Embryonic facial prominence (tissue), 1 donor: Measurements from ENCODE around the gene ADGRE1.
"Not testable (repeated sequence)": the region's sequence is repeated elsewhere in the genome, so short reads cannot be mapped to it uniquely, and the experiment has no call there.

Experiments used
- DNase-seq: peaks from one replicate; pipeline ENCODE4 v3.0.0-alpha.2; 2016; ENCODE audit errors: extremely low spot score

ADGRE1 gene

GRCh38 chr19:6887316-6887715 lies at the start of gene ADGRE1:
ADGRE1 (plus strand) TSS chr19:6887579; CDS start chr19:6887609, 30 bp downstream.
- DNase-seq: no peak

GRCh38 chr19:6838062-6838655 lies 49.2 kb upstream of the ADGRE1 start:
- DNase-seq: no peak

GRCh38 chr19:6842871-6843607 lies 44.3 kb upstream of the ADGRE1 start:
- no peak for DNase-seq

- DNase-seq: no peak
These were observed 39.6 kb upstream of the ADGRE1 start for GRCh38 chr19:6847828-6848200.

GRCh38 chr19:6848986-6849385 lies 38.4 kb upstream of the ADGRE1 start:
- no peak for DNase-seq

GRCh38 chr19:6849876-6850275 lies 37.5 kb upstream of the ADGRE1 start:
- no peak for DNase-seq

- DNase-seq: no peak
These were observed 36.0 kb upstream of the ADGRE1 start for GRCh38 chr19:6851359-6851758.

GRCh38 chr19:6852001-6852400 lies 35.4 kb upstream of the ADGRE1 start:
- no peak for DNase-seq

- DNase-seq: no peak
These were observed 33.5 kb upstream of the ADGRE1 start for GRCh38 chr19:6853868-6854267.

- DNase-seq: no peak
These were observed 32.6 kb upstream of the ADGRE1 start for GRCh38 chr19:6854758-6855157.

GRCh38 chr19:6856749-6857372 lies 30.5 kb upstream of the ADGRE1 start:
- no peak for DNase-seq

- DNase-seq: no peak
These were observed 25.6 kb upstream of the ADGRE1 start for GRCh38 chr19:6861683-6862286.

- DNase-seq: peak; percentile 45
These were observed 24.7 kb upstream of the ADGRE1 start for GRCh38 chr19:6862673-6863078.

GRCh38 chr19:6864325-6864940 lies 22.9 kb upstream of the ADGRE1 start:
- DNase-seq: no peak

GRCh38 chr19:6865849-6866248 lies 21.5 kb upstream of the ADGRE1 start:
- DNase-seq: no peak

- no peak for DNase-seq
These were observed 20.6 kb upstream of the ADGRE1 start for GRCh38 chr19:6866741-6867151.

GRCh38 chr19:6868351-6868750 lies 19.0 kb upstream of the ADGRE1 start:
- no peak for DNase-seq

- DNase-seq: not testable (repeated sequence)
These were observed 18.1 kb upstream of the ADGRE1 start for GRCh38 chr19:6869151-6869882.

- DNase-seq: no peak
These were observed 13.5 kb upstream of the ADGRE1 start for GRCh38 chr19:6873708-6874431.

- no peak for DNase-seq
These were observed 12.2 kb upstream of the ADGRE1 start for GRCh38 chr19:6875218-6875617.

GRCh38 chr19:6876748-6877147 lies 10.6 kb upstream of the ADGRE1 start:
- no peak for DNase-seq
